Measurements from ENCODE around the gene LDHAL6B.
"Not testable (repeated sequence)": the region's sequence is repeated elsewhere in the genome, so short reads cannot be mapped to it uniquely, and the experiment has no call there.

The LDHAL6B gene

DNA sequence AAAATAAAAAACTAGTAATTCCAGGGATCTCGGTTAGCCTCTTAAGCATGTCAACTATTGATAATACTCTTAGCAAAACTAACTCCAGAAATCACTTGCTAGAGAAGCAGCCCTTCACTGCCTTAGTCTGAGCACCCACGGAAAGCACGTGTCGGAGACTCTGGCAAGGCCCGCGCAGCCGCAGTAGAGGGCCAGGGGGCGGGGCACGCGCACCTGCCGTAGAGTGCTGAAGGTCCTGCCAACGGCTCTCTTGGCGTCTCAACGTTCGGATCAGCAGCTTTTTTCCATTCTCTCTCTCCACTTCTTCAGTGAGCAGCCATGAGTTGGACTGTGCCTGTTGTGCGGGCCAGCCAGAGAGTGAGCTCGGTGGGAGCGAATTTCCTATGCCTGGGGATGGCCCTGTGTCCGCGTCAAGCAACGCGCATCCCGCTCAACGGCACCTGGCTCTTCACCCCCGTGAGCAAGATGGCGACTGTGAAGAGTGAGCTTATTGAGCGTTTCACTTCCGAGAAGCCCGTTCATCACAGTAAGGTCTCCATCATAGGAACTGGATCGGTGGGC, at the start of gene LDHAL6B:
Gene LDHAL6B (plus strand): TSS at position 221 of the 561 bp plus-strand sequence. CDS start 98 bp downstream, at position 319.
- no peak for DNase-seq (ENCODE audit: low spot score)
- TF ChIP-seq, protein P1, sequence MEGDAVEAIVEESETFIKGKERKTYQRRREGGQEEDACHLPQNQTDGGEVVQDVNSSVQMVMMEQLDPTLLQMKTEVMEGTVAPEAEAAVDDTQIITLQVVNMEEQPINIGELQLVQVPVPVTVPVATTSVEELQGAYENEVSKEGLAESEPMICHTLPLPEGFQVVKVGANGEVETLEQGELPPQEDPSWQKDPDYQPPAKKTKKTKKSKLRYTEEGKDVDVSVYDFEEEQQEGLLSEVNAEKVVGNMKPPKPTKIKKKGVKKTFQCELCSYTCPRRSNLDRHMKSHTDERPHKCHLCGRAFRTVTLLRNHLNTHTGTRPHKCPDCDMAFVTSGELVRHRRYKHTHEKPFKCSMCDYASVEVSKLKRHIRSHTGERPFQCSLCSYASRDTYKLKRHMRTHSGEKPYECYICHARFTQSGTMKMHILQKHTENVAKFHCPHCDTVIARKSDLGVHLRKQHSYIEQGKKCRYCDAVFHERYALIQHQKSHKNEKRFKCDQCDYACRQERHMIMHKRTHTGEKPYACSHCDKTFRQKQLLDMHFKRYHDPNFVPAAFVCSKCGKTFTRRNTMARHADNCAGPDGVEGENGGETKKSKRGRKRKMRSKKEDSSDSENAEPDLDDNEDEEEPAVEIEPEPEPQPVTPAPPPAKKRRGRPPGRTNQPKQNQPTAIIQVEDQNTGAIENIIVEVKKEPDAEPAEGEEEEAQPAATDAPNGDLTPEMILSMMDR (IDR thresholded peaks at IDR 0.05; ENCODE audit: borderline replicate concordance, control extremely low read depth, extremely low read depth, insufficient read depth, missing control alignments) = no peak
- in situ Hi-C loops (cut with MboI; ENCODE audit: low sequenced_read_pairs, unreplicated experiment) = no loop called here

- TF ChIP-seq, protein P1 (IDR thresholded peaks at IDR 0.05; ENCODE audit: borderline replicate concordance, control extremely low read depth, extremely low read depth, insufficient read depth, missing control alignments) = no peak
- DNase-seq (ENCODE audit: low spot score) = no peak
- in situ Hi-C loops (cut with MboI; ENCODE audit: low sequenced_read_pairs, unreplicated experiment) = loop anchor here (25.0 kb wide), 1 partner anchor 330 kb away; no protein-coding TSS in a partner anchor
These were observed 49.2 kb upstream of the LDHAL6B start for GRCh38 chr15:59157396-59157795.

- TF ChIP-seq, protein P1 (IDR thresholded peaks at IDR 0.05; ENCODE audit: borderline replicate concordance, control extremely low read depth, extremely low read depth, insufficient read depth, missing control alignments) = no peak
- DNase-seq (ENCODE audit: low spot score) = no peak
- in situ Hi-C loops (cut with MboI; ENCODE audit: low sequenced_read_pairs, unreplicated experiment) = loop anchor here (25.0 kb wide), 1 partner anchor 329 kb away; no protein-coding TSS in a partner anchor
These were observed 48.6 kb upstream of the LDHAL6B start for GRCh38 chr15:59157840-59158700.

DNA sequence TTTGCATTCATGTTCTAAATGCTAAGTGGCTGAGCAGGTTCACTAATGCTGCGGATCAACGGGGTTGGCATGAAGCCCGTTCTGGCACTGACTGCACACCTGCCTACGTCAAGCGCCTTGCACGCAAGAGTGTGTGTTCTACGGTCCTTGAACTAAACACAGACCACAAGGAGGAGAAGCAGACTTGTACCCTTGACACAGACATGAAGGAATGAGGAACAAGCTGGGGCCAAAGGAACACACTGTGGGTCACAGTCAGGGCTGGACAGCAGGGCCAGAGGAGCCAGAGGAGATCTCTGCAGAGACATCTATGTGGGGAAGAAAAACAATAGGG, 48.0 kb upstream of the LDHAL6B start:
- no peak for DNase-seq (ENCODE audit: low spot score)
- TF ChIP-seq, protein P1 (IDR thresholded peaks at IDR 0.05; ENCODE audit: borderline replicate concordance, control extremely low read depth, extremely low read depth, insufficient read depth, missing control alignments) = no peak
- in situ Hi-C loops (cut with MboI; ENCODE audit: low sequenced_read_pairs, unreplicated experiment) = loop anchor here (25.0 kb wide), 1 partner anchor 329 kb away; no protein-coding TSS in a partner anchor

GRCh38 chr15:59159210-59159609, 47.4 kb upstream of the LDHAL6B start:
- in situ Hi-C loops (cut with MboI; ENCODE audit: low sequenced_read_pairs, unreplicated experiment) = loop anchor here (25.0 kb wide), 1 partner anchor 328 kb away; no protein-coding TSS in a partner anchor
- no peak for DNase-seq (ENCODE audit: low spot score)
- TF ChIP-seq, protein P1 (IDR thresholded peaks at IDR 0.05; ENCODE audit: borderline replicate concordance, control extremely low read depth, extremely low read depth, insufficient read depth, missing control alignments) = no peak

GRCh38 chr15:59160880-59161593, 45.6 kb upstream of the LDHAL6B start:
- TF ChIP-seq, protein P1 (IDR thresholded peaks at IDR 0.05; ENCODE audit: borderline replicate concordance, control extremely low read depth, extremely low read depth, insufficient read depth, missing control alignments) = no peak
- in situ Hi-C loops (cut with MboI; ENCODE audit: low sequenced_read_pairs, unreplicated experiment) = loop anchor here (25.0 kb wide), 1 partner anchor 326 kb away; no protein-coding TSS in a partner anchor
- DNase-seq (ENCODE audit: low spot score) = no peak

DNA sequence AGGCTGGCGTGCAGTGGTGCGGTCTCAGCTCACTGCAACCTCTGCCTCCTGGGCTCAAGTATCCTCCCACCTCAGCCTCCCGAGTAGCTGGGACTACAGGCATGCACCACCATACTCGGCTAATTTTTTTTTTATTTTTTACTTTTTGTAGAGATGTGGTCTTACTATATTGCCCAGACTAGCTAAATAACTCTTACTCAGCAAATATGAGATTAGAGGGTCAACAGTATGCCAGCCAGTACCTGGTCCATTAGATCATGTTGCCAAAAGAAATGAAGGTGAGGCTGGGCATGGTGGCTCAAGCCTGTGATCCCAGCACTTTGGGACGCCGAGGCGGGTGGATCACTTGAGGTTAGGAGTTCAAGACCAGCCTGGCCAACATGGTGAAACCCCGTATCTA, 44.6 kb upstream of the LDHAL6B start:
- DNase-seq (ENCODE audit: low spot score) = not testable (repeated sequence)
- in situ Hi-C loops (cut with MboI; ENCODE audit: low sequenced_read_pairs, unreplicated experiment) = loop anchor here (25.0 kb wide), 1 partner anchor 325 kb away; no protein-coding TSS in a partner anchor

Data from GM13976 (cell line).